ENCODE measurements around the gene DNAH12. TPM values are rescaled to one million over a fixed set of nuclear protein-coding genes. Genes with fewer than 3 reads are reported as not detected.

Gene DNAH12
- total and polyA plus RNA-seq, 4 donors: 0.05 to 0.08 (median 0.08) TPM; not detected in 1

GRCh38 chr3:57512166-57512565 is 32.0 kb downstream of the DNAH12 start (continued):
- no peak for TF ChIP-seq JUND (IDR thresholded peaks at IDR 0.05)
- TF ChIP-seq, protein P1, sequence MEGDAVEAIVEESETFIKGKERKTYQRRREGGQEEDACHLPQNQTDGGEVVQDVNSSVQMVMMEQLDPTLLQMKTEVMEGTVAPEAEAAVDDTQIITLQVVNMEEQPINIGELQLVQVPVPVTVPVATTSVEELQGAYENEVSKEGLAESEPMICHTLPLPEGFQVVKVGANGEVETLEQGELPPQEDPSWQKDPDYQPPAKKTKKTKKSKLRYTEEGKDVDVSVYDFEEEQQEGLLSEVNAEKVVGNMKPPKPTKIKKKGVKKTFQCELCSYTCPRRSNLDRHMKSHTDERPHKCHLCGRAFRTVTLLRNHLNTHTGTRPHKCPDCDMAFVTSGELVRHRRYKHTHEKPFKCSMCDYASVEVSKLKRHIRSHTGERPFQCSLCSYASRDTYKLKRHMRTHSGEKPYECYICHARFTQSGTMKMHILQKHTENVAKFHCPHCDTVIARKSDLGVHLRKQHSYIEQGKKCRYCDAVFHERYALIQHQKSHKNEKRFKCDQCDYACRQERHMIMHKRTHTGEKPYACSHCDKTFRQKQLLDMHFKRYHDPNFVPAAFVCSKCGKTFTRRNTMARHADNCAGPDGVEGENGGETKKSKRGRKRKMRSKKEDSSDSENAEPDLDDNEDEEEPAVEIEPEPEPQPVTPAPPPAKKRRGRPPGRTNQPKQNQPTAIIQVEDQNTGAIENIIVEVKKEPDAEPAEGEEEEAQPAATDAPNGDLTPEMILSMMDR (IDR thresholded peaks at IDR 0.05; ENCODE audit: low read depth, low read length, missing input control): no peak
- TF ChIP-seq SP1 (IDR thresholded peaks at IDR 0.05): no peak
- TF ChIP-seq RXRA (IDR thresholded peaks at IDR 0.05): no peak
- no peak for TF ChIP-seq EGR1 (IDR thresholded peaks at IDR 0.05; ENCODE audit: low read depth in 2 of 2)

- DNase-seq (ENCODE audit: low spot score): no peak
- Histone ChIP-seq H3K27me3 (ENCODE audit: control insufficient read depth in 4 of 4, insufficient read depth in 4 of 4, low read length in 3 of 4) (no peaks in the 10 kb centered on the region), H3K4me3 (ENCODE audit: low read depth in 1 of 3, low read length in 3 of 3) (no peak overlapping the region), H3K9ac (ENCODE audit: low read depth in 1 of 2, low read length in 2 of 2) (no peak overlapping the region), H3K9me3 (ENCODE audit: control insufficient read depth in 4 of 4, low read length in 3 of 4) (no peaks in the 10 kb centered on the region), H3K27ac (ENCODE audit: low read depth in 1 of 2, low read length in 2 of 2) (no peak overlapping the region), H3K36me3 (ENCODE audit: control insufficient read depth in 4 of 4, insufficient read depth in 3 of 4, low read depth in 1 of 4, low read length in 3 of 4) (no peaks in the 10 kb centered on the region), H3K4me1 (ENCODE audit: control insufficient read depth in 4 of 4, insufficient read depth in 4 of 4, low read length in 3 of 4) (no peaks in the 10 kb centered on the region)
- TF ChIP-seq NR2F2 (IDR thresholded peaks at IDR 0.05): no peak
- TF ChIP-seq SP1 (IDR thresholded peaks at IDR 0.05): no peak
- TF ChIP-seq GABPA (IDR thresholded peaks at IDR 0.05 in 1 of 2, conservative IDR thresholded peaks at IDR 0.05 in 1 of 2): no peak
- no peak for TF ChIP-seq HNF4A (conservative IDR thresholded peaks at IDR 0.05)
- no peak for TF ChIP-seq HNF4G (IDR thresholded peaks at IDR 0.05)
- TF ChIP-seq, protein P1 (IDR thresholded peaks at IDR 0.05; ENCODE audit: low read depth, low read length, missing input control): no peak
- no peak for TF ChIP-seq RXRA (IDR thresholded peaks at IDR 0.05)
- TF ChIP-seq EGR1 (IDR thresholded peaks at IDR 0.05; ENCODE audit: low read depth in 2 of 2): no peak
- no peak for TF ChIP-seq JUND (IDR thresholded peaks at IDR 0.05)
- TF ChIP-seq, protein P2, sequence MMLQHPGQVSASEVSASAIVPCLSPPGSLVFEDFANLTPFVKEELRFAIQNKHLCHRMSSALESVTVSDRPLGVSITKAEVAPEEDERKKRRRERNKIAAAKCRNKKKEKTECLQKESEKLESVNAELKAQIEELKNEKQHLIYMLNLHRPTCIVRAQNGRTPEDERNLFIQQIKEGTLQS (IDR thresholded peaks at IDR 0.05): no peak
- no peak for TF ChIP-seq RAD21 (IDR thresholded peaks at IDR 0.05)
- no peak for TF ChIP-seq FOXA1 (IDR thresholded peaks at IDR 0.05)
- TF ChIP-seq, protein P3, sequence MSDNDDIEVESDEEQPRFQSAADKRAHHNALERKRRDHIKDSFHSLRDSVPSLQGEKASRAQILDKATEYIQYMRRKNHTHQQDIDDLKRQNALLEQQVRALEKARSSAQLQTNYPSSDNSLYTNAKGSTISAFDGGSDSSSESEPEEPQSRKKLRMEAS (IDR thresholded peaks at IDR 0.05): no peak
- no peak for TF ChIP-seq FOXA2 (IDR thresholded peaks at IDR 0.05)
- no peak for TF ChIP-seq ZBTB33 (IDR thresholded peaks at IDR 0.05)
- TF ChIP-seq REST (IDR thresholded peaks at IDR 0.05): no peak
- TF ChIP-seq TAF1 (conservative IDR thresholded peaks at IDR 0.05): no peak
- 76% methylated on average over 1 of the region's 1 CpG for WGBS
Measured at GRCh38 chr3:57505901-57506300, 38.2 kb downstream of the DNAH12 start.
